Neural cell (in vitro differentiated cells): ENCODE results near the gene HOXA2. TPM values are rescaled to one million over a fixed set of nuclear protein-coding genes. Genes with fewer than 3 reads are reported as not detected.

ENCODE experiments used
- H2AFZ ChIP-seq: fragments of 200-600, 300-800 bp; sonication (generic), shearing (Covaris generic); 2 replicates; pipeline ENCODE4 v1.6.0; 2014; ENCODE audit warnings: low read depth, mild to moderate bottlenecking, antibody characterized with exemption, low read length, moderate library complexity
- H3F3A ChIP-seq: fragments of 200-600 bp; shearing (Covaris generic); 2 replicates; pipeline ENCODE4 v1.6.1; 2016; ENCODE audit warnings: mild to moderate bottlenecking, moderate library complexity, mixed read lengths, antibody characterized with exemption, low read length; ENCODE audit not compliant: insufficient read depth, poor library complexity, severe bottlenecking
- H3K27ac ChIP-seq: fragments of 200-600, 300-800 bp; sonication (generic), shearing (Covaris generic); 2 replicates; pipeline ENCODE4 v1.5.1; 2014; ENCODE audit warnings: mild to moderate bottlenecking, low read length, moderate library complexity
- H3K27me3 ChIP-seq: fragments of 300-800, 200-600 bp; sonication (generic), shearing (Covaris generic); 2 replicates; pipeline ENCODE4 v1.6.0; 2014; ENCODE audit warnings: mild to moderate bottlenecking, low read depth, low read length, moderate library complexity; ENCODE audit not compliant: insufficient read depth
- H3K36me3 ChIP-seq: fragments of 300-800, 200-600 bp; sonication (generic), shearing (Covaris generic); 2 replicates; pipeline ENCODE4 v1.5.1; 2014; ENCODE audit warnings: mild to moderate bottlenecking, antibody characterized with exemption, low read length, moderate library complexity; ENCODE audit not compliant: insufficient read depth
- H3K4me2 ChIP-seq: fragments of 300-800, 200-600 bp; sonication (generic), shearing (Covaris generic); 2 replicates; pipeline ENCODE4 v1.6.0; 2014; ENCODE audit warnings: mild to moderate bottlenecking, low read length
- H3K4me3 ChIP-seq: fragments of 300-800, 200-600 bp; sonication (generic), shearing (Covaris generic); 2 replicates; pipeline ENCODE4 v1.5.1; 2014; ENCODE audit warnings: mild to moderate bottlenecking, low read length, moderate library complexity
- H3K79me2 ChIP-seq: fragments of 200-600 bp; shearing (Covaris generic); replicated peaks from 2 replicates; pipeline ENCODE4 v1.6.0; 2014; ENCODE audit warnings: mild to moderate bottlenecking, low read length, moderate library complexity; ENCODE audit not compliant: insufficient read depth
- H3K9ac ChIP-seq: fragments of 300-800, 200-600 bp; sonication (generic), shearing (Covaris generic); 2 replicates; pipeline ENCODE4 v1.6.1; 2016; ENCODE audit warnings: mild to moderate bottlenecking, low read length, mixed read lengths
- H3K9me2 ChIP-seq: fragments of 200-600 bp; shearing (Covaris generic); 2 replicates; pipeline ENCODE4 v1.6.1; 2016; ENCODE audit warnings: mild to moderate bottlenecking, low read length, mixed read lengths; ENCODE audit not compliant: insufficient read depth
- H3K9me3 ChIP-seq: fragments of 200-600, 300-800 bp; sonication (generic), shearing (Covaris generic); 2 replicates; pipeline ENCODE4 v1.6.1; 2016; ENCODE audit warnings: mild to moderate bottlenecking, mixed run types, low read length, moderate library complexity, mixed read lengths
- H4K20me1 ChIP-seq: fragments of 200-600 bp; shearing (Covaris generic); 2 replicates; pipeline ENCODE4 v1.6.1; 2016; ENCODE audit warnings: mild to moderate bottlenecking, mixed run types; ENCODE audit not compliant: insufficient read depth
- CTCF ChIP-seq: fragments of 450-650 bp; IDR thresholded peaks from 2 replicates; pipeline ENCODE4 v1.5.1; 2014; ENCODE audit warnings: antibody characterized with exemption, mild to moderate bottlenecking, moderate library complexity; ENCODE audit not compliant: poor library complexity, severe bottlenecking
- EP300 ChIP-seq: fragments of 450-650 bp; conservative IDR thresholded peaks from 2 replicates; pipeline ENCODE4 v1.6.1; 2014; ENCODE audit warnings: antibody characterized with exemption, mild to moderate bottlenecking, moderate library complexity; ENCODE audit not compliant: poor library complexity, severe bottlenecking
- EZH2 ChIP-seq: fragments of 200-600, 300-800 bp; shearing (Covaris generic), sonication (generic); IDR thresholded peaks from 2 replicates; pipeline ENCODE4 v1.6.1; 2014; ENCODE audit warnings: antibody characterized with exemption, low read length, borderline replicate concordance, mild to moderate bottlenecking; ENCODE audit not compliant: insufficient read depth, poor library complexity, severe bottlenecking
- MXI1 ChIP-seq: fragments of 450-650 bp; conservative IDR thresholded peaks from 2 replicates; pipeline ENCODE4 v1.6.1; 2014; ENCODE audit warnings: antibody characterized with exemption, mild to moderate bottlenecking; ENCODE audit not compliant: poor library complexity, severe bottlenecking
- POLR2AphosphoS5 ChIP-seq: IDR thresholded peaks from 2 replicates; pipeline ENCODE4 v1.6.1; 2012
- RAD21 ChIP-seq: fragments of 450-650 bp; conservative IDR thresholded peaks from 2 replicates; pipeline ENCODE4 v1.6.1; 2014; ENCODE audit warnings: antibody characterized with exemption, mild to moderate bottlenecking, moderate library complexity
- REST ChIP-seq: IDR thresholded peaks from 2 replicates; pipeline ENCODE4 v1.6.1; 2012; ENCODE audit warnings: borderline replicate concordance
- SMC3 ChIP-seq: fragments of 450-650 bp; conservative IDR thresholded peaks from 2 replicates; pipeline ENCODE4 v1.6.1; 2014; ENCODE audit warnings: antibody characterized with exemption, mild to moderate bottlenecking, moderate library complexity; ENCODE audit not compliant: poor library complexity
- TAF1 ChIP-seq: IDR thresholded peaks from 2 replicates; pipeline ENCODE4 v1.6.1; 2012; ENCODE audit warnings: low read depth
- polyA plus RNA-seq: library from polyadenylated mRNA; depleted of rRNA; stranded (reverse); fragments of >200 nt; gene quantifications from 2 replicates; pipeline ENCODE4 v1.2.3, GENCODE V29; 2014

The HOXA2 gene
- polyA plus RNA-seq, 1 donor from 2014 or later: not detected

- Histone ChIP-seq H3K4me2 (no peak overlapping the region), H2AFZ (no peak overlapping the region), H3K4me3 (no peak overlapping the region), H3K79me2 (no peaks in the 10 kb centered on the region), H3K27ac (no peak overlapping the region), H3K9ac (no peak overlapping the region), H3K36me3 (no peaks in the 10 kb centered on the region), H3F3A (no peaks in the 10 kb centered on the region), H3K9me3 (no peaks in the 10 kb centered on the region), H3K27me3 (peaks cover 100% of the 10 kb centered on the region), H3K9me2 (no peaks in the 10 kb centered on the region), H4K20me1 (no peaks in the 10 kb centered on the region)
- TF ChIP-seq EP300: no peak
- TF ChIP-seq POLR2AphosphoS5: peak; percentile 15
These were observed 5.2 kb upstream of the HOXA2 start for GRCh38 chr7:27107391-27108381.

- no peak overlapping the region for H3K4me3 ChIP-seq
- no peak overlapping the region for H2AFZ ChIP-seq
- H3K9me3 ChIP-seq: no peaks in the 10 kb centered on the region
- H4K20me1 ChIP-seq: no peaks in the 10 kb centered on the region
- no peaks in the 10 kb centered on the region for H3K9me2 ChIP-seq
- no peak overlapping the region for H3K4me2 ChIP-seq
- no peak for TF ChIP-seq EP300
- no peak for TF ChIP-seq REST
- no peak for TF ChIP-seq CTCF
- no peak for TF ChIP-seq TAF1
- TF ChIP-seq MXI1: no peak
- TF ChIP-seq SMC3: no peak
- TF ChIP-seq EZH2: no peak
- no peak for TF ChIP-seq RAD21
- TF ChIP-seq POLR2AphosphoS5: no peak
- peaks cover 100% of the 10 kb centered on the region for H3K27me3 ChIP-seq
- no peaks in the 10 kb centered on the region for H3K36me3 ChIP-seq
- no peaks in the 10 kb centered on the region for H3K79me2 ChIP-seq
- no peaks in the 10 kb centered on the region for H3F3A ChIP-seq
- H3K9ac ChIP-seq: no peak overlapping the region
- H3K27ac ChIP-seq: no peak overlapping the region
These were observed 4.4 kb upstream of the HOXA2 start for GRCh38 chr7:27106901-27107240.
